Upper lobe of left lung (tissue), 4 donors: Measurements from ENCODE around the gene ZSCAN9.

Experiments
- EP300 ChIP-seq, 4 donors: sonication (generic); formaldehyde crosslinking; IDR thresholded peaks; one replicate each; pipeline ENCODE4 v1.5.1; 2017; ENCODE audit warnings: antibody characterized with exemption in 4 of 4, control low read depth in 2 of 4
- POLR2A ChIP-seq, 4 donors: fragments of 450-650 bp; IDR thresholded peaks; one replicate each; pipeline ENCODE4 v1.5.1; 2016 to 2017; ENCODE audit warnings: antibody characterized with exemption in 4 of 4, mild to moderate bottlenecking in 2 of 4
- TF ChIP-seq, protein P1 (sequence below), 6 experiments: fragments of 450-650 bp in 4 of 6; fragments of 200-600 bp in 2 of 6; sonication (generic) in 2 of 6; IDR thresholded peaks; one replicate each; pipeline ENCODE4 v1.5.1; 2016 to 2019; ENCODE audit warnings: antibody characterized with exemption in 6 of 6

- TF ChIP-seq POLR2A (IDR thresholded peaks at IDR 0.05) (no peak), EP300 (IDR thresholded peaks at IDR 0.05) (no peak)
- TF ChIP-seq, protein P1, sequence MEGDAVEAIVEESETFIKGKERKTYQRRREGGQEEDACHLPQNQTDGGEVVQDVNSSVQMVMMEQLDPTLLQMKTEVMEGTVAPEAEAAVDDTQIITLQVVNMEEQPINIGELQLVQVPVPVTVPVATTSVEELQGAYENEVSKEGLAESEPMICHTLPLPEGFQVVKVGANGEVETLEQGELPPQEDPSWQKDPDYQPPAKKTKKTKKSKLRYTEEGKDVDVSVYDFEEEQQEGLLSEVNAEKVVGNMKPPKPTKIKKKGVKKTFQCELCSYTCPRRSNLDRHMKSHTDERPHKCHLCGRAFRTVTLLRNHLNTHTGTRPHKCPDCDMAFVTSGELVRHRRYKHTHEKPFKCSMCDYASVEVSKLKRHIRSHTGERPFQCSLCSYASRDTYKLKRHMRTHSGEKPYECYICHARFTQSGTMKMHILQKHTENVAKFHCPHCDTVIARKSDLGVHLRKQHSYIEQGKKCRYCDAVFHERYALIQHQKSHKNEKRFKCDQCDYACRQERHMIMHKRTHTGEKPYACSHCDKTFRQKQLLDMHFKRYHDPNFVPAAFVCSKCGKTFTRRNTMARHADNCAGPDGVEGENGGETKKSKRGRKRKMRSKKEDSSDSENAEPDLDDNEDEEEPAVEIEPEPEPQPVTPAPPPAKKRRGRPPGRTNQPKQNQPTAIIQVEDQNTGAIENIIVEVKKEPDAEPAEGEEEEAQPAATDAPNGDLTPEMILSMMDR (IDR thresholded peaks at IDR 0.05) = no peak
Measured at GRCh38 chr6:28213213-28213523, 11.9 kb upstream of the ZSCAN9 start.
